Spinal cord (tissue), 10 donors: ENCODE measurements around the gene PAX7. TPM values are rescaled to one million over a fixed set of nuclear protein-coding genes. Genes with fewer than 3 reads are reported as not detected.

ENCODE experiments used
- DNase-seq, 6 donors: peaks; one replicate each; pipeline versions ENCODE4 v3.0.0 to v3.0.0-alpha.2; 2013 to 2015; ENCODE audit warnings: low spot score in 6 of 6, low read depth in 4 of 6
- H3K27ac ChIP-seq: one replicate; pipeline ENCODE4 v1.5.1; 2013; ENCODE audit warnings: low read depth, low read length, control low read depth
- H3K27me3 ChIP-seq: one replicate; pipeline ENCODE4 v1.6.1; 2013; ENCODE audit warnings: low read length; ENCODE audit not compliant: control insufficient read depth, insufficient read depth
- H3K36me3 ChIP-seq: one replicate; pipeline ENCODE4 v1.6.1; 2013; ENCODE audit warnings: low read length; ENCODE audit not compliant: control insufficient read depth, insufficient read depth
- H3K4me1 ChIP-seq: one replicate; pipeline ENCODE4 v1.6.1; 2013; ENCODE audit warnings: low read length; ENCODE audit not compliant: control insufficient read depth, insufficient read depth
- H3K4me3 ChIP-seq: one replicate; pipeline ENCODE4 v1.5.1; 2013; ENCODE audit warnings: low read depth, low read length, control low read depth
- H3K9me3 ChIP-seq: one replicate; pipeline ENCODE4 v1.6.1; 2013; ENCODE audit warnings: low read length; ENCODE audit not compliant: control insufficient read depth, insufficient read depth
- WGBS: methylation state at CpG from one replicate; pipeline ENCODE4 v1.1.5; 2013; ENCODE audit warnings: missing lambda C conversion rate; ENCODE audit not compliant: insufficient coverage; 5-methylcytosine and 5-hydroxymethylcytosine counted together
- polyA plus RNA-seq, 2 donors: library from polyadenylated mRNA; unstranded; fragments of 120-200 nt; gene quantifications; one replicate each; pipeline ENCODE4 v1.2.1, GENCODE V29; 2013; ENCODE audit not compliant: insufficient read length in 2 of 2
- total RNA-seq, 2 donors: library from RNA; depleted of rRNA in 1 of 2; stranded (reverse); fragments of 120-200 nt in 1 of 2; fragments of >200 nt in 1 of 2; gene quantifications; one replicate each; pipeline versions ENCODE4 v1.2.3 to v1.2.4, GENCODE V29; 2013 to 2014
- donor health status: healthy.

PAX7 gene
- total and polyA plus RNA-seq, 4 donors: 1.5 to 6.1 (median 3.4) TPM

GRCh38 chr1:18599704-18600103, 30.9 kb upstream of the PAX7 start:
- Histone ChIP-seq H3K27me3 (peaks cover 2% of the 10 kb centered on the region), H3K4me1 (peaks cover 21% of the 10 kb centered on the region), H3K4me3 (no peak overlapping the region), H3K27ac (no peak overlapping the region), H3K9me3 (no peaks in the 10 kb centered on the region), H3K36me3 (no peaks in the 10 kb centered on the region)
- 83% methylated on average over 8 of the region's 9 CpGs for WGBS
- DNase-seq: no peak

DNA sequence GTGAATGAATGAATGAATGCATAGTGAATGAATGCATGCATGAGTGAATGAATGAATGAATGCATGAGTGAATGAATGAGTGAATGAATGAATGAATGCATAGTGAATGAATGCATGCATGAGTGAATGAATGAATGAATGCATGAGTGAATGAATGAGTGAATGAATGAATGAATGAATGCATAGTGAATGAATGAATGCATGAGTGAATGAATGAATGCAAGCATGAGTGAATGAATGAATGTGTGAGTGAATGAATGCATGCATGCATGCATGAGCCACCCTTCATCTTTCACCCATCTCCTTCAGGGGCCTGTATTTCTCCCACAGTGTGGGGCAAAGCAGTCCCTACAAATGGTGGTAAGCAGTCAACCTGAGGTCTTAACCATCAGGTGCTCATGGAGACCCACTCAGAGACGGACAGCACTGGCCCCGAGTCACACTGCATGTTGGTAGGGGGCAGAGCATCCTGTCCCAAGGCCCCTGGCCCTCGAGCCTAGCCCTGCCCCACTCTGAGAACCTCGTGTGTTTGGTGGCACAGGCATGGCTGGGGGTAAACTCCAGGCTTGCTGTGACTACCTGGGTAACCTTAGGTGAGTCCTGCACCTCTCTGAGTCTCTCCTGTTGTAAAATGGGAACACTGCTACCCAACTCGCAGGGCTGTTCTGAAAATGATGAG, 28.0 kb upstream of the PAX7 start:
- H3K27ac ChIP-seq: no peak overlapping the region
- H3K36me3 ChIP-seq: no peaks in the 10 kb centered on the region
- H3K27me3 ChIP-seq: peaks cover 2% of the 10 kb centered on the region
- 65% methylated on average over 5 of the region's 5 CpGs for WGBS
- no peak overlapping the region for H3K4me3 ChIP-seq
- no peak for DNase-seq
- H3K4me1 ChIP-seq: peaks cover 30% of the 10 kb centered on the region
- H3K9me3 ChIP-seq: no peaks in the 10 kb centered on the region

DNA sequence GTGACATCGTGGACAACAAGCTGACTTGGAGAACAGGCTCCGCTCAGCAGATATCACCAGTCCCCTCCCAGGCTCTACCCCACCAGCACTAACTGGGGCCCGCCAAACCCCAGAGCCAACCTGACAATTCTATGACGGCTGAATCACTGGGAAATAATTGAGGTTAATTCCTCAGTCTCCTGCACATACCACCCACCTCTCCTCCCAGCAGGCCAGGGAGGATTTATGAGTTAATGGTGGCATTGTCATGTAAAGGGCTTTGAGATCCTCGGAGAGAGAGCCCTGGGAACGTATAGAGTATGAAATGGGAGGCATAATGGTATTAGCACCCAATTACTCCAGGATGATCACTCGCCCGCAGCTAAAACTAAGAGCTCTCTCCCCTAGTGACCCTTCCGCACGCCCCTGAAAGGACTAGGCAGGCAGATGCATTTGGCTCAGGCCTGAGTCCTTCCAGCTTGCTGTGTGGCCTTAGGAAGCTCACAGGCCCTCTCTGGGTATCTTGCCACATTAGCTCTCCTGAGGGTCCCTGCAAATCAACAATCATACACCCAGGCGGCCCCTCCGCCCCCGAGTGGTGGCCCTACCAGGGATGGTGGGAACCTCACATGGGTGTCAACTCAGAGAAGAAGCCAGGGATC, 27.3 kb upstream of the PAX7 start:
- Histone ChIP-seq H3K4me3 (no peak overlapping the region), H3K27ac (no peak overlapping the region), H3K4me1 (peaks cover 29% of the 10 kb centered on the region), H3K9me3 (no peaks in the 10 kb centered on the region), H3K36me3 (no peaks in the 10 kb centered on the region), H3K27me3 (peaks cover 2% of the 10 kb centered on the region)
- 65% methylated on average over 10 of the region's 13 CpGs for WGBS
- no peak for DNase-seq

DNA sequence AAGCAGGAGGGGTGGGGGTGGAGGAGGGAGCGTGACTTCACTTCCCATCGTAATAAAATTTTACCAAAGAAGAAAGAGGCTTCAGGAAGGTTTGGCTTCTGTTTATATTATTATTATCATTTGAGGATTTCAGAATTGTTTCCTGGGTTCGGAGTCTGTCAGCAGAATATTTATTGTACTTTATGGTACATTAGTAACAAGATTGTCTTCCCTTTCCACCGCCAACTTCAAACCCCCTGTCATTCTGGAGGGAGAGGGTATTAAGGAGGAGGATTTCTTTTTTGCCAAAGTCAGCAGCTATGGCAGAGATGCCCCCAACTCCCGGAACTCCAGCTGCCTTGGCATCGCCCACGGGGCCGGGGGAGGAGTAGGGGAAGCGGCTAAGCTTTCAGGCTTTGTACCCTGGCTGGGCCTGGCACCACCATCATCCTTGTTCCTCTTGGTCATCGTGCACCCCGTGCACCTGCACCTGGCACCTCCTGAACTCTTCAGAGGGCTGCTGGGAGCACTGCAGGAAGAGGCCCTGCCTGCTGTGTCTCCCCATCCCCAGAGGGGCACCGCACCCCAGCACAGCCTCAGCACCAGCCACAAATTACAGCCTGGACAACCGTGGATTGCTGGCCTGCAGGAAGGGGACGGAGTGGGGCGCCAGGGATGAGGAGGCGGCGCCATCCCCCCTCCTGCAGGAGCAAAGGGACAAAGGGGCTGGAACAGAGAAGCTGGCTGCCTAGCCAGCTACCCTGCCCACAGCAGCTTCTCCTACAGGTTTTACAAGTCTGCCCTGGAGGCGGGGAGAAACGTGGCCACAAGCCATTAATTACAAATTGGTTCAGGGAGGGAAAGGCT, 24.0 kb upstream of the PAX7 start:
- Histone ChIP-seq H3K36me3 (no peaks in the 10 kb centered on the region), H3K27ac (no peak overlapping the region), H3K27me3 (no peaks in the 10 kb centered on the region), H3K4me3 (no peak overlapping the region), H3K9me3 (no peaks in the 10 kb centered on the region), H3K4me1 (peaks cover 16% of the 10 kb centered on the region)
- peak in 2 of 6 donors; percentile 26 to 33 for DNase-seq
- WGBS: 41% methylated on average over 12 of the region's 19 CpGs

GRCh38 chr1:18607289-18607760, 23.3 kb upstream of the PAX7 start:
- Histone ChIP-seq H3K27me3 (peaks cover 3% of the 10 kb centered on the region), H3K27ac (no peak overlapping the region), H3K36me3 (no peaks in the 10 kb centered on the region), H3K4me3 (no peak overlapping the region), H3K9me3 (no peaks in the 10 kb centered on the region), H3K4me1 (peaks cover 18% of the 10 kb centered on the region)
- 46% methylated on average over 2 of the region's 7 CpGs for WGBS
- DNase-seq: no peak

GRCh38 chr1:18608534-18608933, 22.1 kb upstream of the PAX7 start:
- no peaks in the 10 kb centered on the region for H3K36me3 ChIP-seq
- H3K27ac ChIP-seq: no peak overlapping the region
- H3K4me3 ChIP-seq: no peak overlapping the region
- no peak for DNase-seq
- WGBS: 92% methylated on average over 1 of the region's 1 CpG
- H3K27me3 ChIP-seq: peaks cover 4% of the 10 kb centered on the region
- H3K4me1 ChIP-seq: peaks cover 18% of the 10 kb centered on the region
- no peaks in the 10 kb centered on the region for H3K9me3 ChIP-seq

- Histone ChIP-seq H3K9me3 (no peaks in the 10 kb centered on the region), H3K27ac (no peak overlapping the region), H3K36me3 (no peaks in the 10 kb centered on the region), H3K4me3 (no peak overlapping the region), H3K27me3 (peaks cover 4% of the 10 kb centered on the region), H3K4me1 (peaks cover 15% of the 10 kb centered on the region)
- no peak for DNase-seq
- WGBS: 84% methylated on average over 8 of the region's 8 CpGs
These were observed 19.3 kb upstream of the PAX7 start for GRCh38 chr1:18611311-18611710.

- H3K9me3 ChIP-seq: no peaks in the 10 kb centered on the region
- DNase-seq: peak in 2 of 6 donors; percentile 59 to 68
- H3K4me1 ChIP-seq: peaks cover 9% of the 10 kb centered on the region
- H3K27me3 ChIP-seq: peaks cover 4% of the 10 kb centered on the region
- H3K27ac ChIP-seq: no peak overlapping the region
- 3% methylated on average over 5 of the region's 8 CpGs for WGBS
- no peak overlapping the region for H3K4me3 ChIP-seq
- H3K36me3 ChIP-seq: no peaks in the 10 kb centered on the region
These were observed 18.6 kb upstream of the PAX7 start for GRCh38 chr1:18612073-18612472.

- H3K4me3 ChIP-seq: no peak overlapping the region
- no peak for DNase-seq
- no peak overlapping the region for H3K27ac ChIP-seq
- H3K27me3 ChIP-seq: peaks cover 7% of the 10 kb centered on the region
- H3K4me1 ChIP-seq: peaks cover 2% of the 10 kb centered on the region
- H3K9me3 ChIP-seq: no peaks in the 10 kb centered on the region
- H3K36me3 ChIP-seq: no peaks in the 10 kb centered on the region
- WGBS: 64% methylated on average over 5 of the region's 7 CpGs
These were observed 16.4 kb upstream of the PAX7 start for GRCh38 chr1:18614069-18614735.
